Transverse colon (tissue), 4 donors: ENCODE data around the gene SFRP5. TPM values are rescaled to one million over a fixed set of nuclear protein-coding genes. Genes with fewer than 3 reads are reported as not detected.

Source experiments
- DNase-seq: peaks from one replicate; pipeline ENCODE4 v3.0.0-alpha.2; 2019
- H3K27ac ChIP-seq, 4 donors: fragments of 200-600 bp; sonication (generic); 2 replicates each; pipeline ENCODE4 v1.5.1; 2016 to 2018; ENCODE audit warnings: inconsistent platforms in 4 of 4
- H3K27me3 ChIP-seq: fragments of 200-600 bp; sonication (generic); 2 replicates; pipeline ENCODE4 v1.5.1; 2017; ENCODE audit warnings: inconsistent platforms
- H3K36me3 ChIP-seq, 4 donors: fragments of 200-600 bp; sonication (generic); 2 replicates each; pipeline ENCODE4 v1.5.1; 2017 to 2019; ENCODE audit warnings: inconsistent platforms in 4 of 4
- H3K4me1 ChIP-seq, 4 donors: fragments of 200-600 bp; sonication (generic); 2 replicates each; pipeline ENCODE4 v1.5.1; 2017 to 2020; ENCODE audit warnings: inconsistent platforms in 4 of 4
- H3K4me3 ChIP-seq, 4 donors: fragments of 200-600 bp; sonication (generic); 1 replicate in 1 of 4; 2 replicates in 3 of 4; pipeline versions ENCODE4 v1.5.1 to v1.6.1; 2017 to 2019; ENCODE audit warnings: inconsistent platforms in 4 of 4
- H3K9me3 ChIP-seq, 2 donors: fragments of 200-600 bp; sonication (generic); 2 replicates each; pipeline ENCODE4 v1.5.1; 2017 to 2019; ENCODE audit warnings: inconsistent platforms in 2 of 2
- EP300 ChIP-seq: sonication (generic); formaldehyde crosslinking; IDR thresholded peaks from one replicate; pipeline ENCODE4 v1.6.1; 2017; ENCODE audit warnings: antibody characterized with exemption, low read depth
- POLR2A ChIP-seq: fragments of 450-650 bp; IDR thresholded peaks from one replicate; pipeline ENCODE4 v1.6.1; 2016; ENCODE audit warnings: antibody characterized with exemption, mild to moderate bottlenecking, moderate library complexity
- POLR2AphosphoS5 ChIP-seq, 3 donors: sonication (generic); formaldehyde crosslinking; IDR thresholded peaks; one replicate each; pipeline ENCODE4 v1.6.1; 2016; ENCODE audit warnings: antibody characterized with exemption in 3 of 3
- WGBS, 2 donors: methylation state at CpG; one replicate each; pipeline ENCODE4 v1.1.5; 2018; ENCODE audit warnings: low coverage in 1 of 2; 5-methylcytosine and 5-hydroxymethylcytosine counted together
- in situ Hi-C, 4 donors: fragments of 200-750 bp; cut with MboI; loops; one replicate each; pipeline versions ENCODE4 v1.15.0 to v1.15.1; 2017; ENCODE audit warnings: low sequenced_read_pairs in 3 of 4, low pct_ligation_motif_present in 1 of 4, low pct_unique_long_range_greater_than_20kb in 1 of 4
- intact Hi-C: fragments of 100-400 bp; cut with DNase I; formaldehyde crosslinking; loops from one replicate; pipeline ENCODE4 v1.15.1; 2023; ENCODE audit warnings: low total_unique reads
- total RNA-seq, 4 donors: library from RNA; depleted of rRNA; stranded (reverse); fragments of >200 nt; gene quantifications; one replicate each; pipeline ENCODE4 v1.1.0, GENCODE V29; 2016
- TF ChIP-seq, protein P1 (sequence below), 5 experiments: fragments of 200-600 bp in 3 of 5; fragments of 450-650 bp in 2 of 5; sonication (generic) in 3 of 5; IDR thresholded peaks; 1 replicate in 2 of 5; 2 replicates in 3 of 5; pipeline ENCODE4 v1.5.1; 2016 to 2017; ENCODE audit warnings: antibody characterized with exemption in 5 of 5, inconsistent platforms in 3 of 5, mild to moderate bottlenecking in 2 of 5, moderate library complexity in 1 of 5

Gene SFRP5
- total RNA-seq, 4 donors from 2014 or later, result 3.8 to 10.1 (median 5.8) TPM

DNA sequence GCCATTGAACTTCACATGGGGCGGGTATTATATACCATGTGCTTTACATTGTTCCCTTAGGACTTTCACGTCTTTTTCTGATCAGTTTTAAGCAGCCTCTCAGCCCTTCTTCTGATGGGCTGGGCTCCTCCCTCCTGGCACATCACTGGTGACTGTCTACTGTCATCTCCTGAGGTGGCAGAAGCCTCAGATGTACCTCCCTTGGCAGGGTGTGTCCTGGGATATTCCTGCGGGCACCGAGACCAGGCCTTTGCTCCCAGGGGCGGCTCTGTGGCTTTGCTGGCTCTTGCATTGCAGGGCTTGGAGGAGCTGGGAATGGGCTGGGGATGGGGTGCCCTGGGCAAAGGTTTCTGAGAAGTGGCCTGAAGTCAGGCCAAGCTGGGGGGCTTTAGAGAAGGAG, 43.2 kb upstream of the SFRP5 start:
- 88 to 100% methylated on average over 1 to 5 of the region's 5 CpGs for WGBS, 2 donors
- intact Hi-C loops, result no loop called here
- H3K36me3 ChIP-seq, result no peaks in the 10 kb centered on the region
- TF ChIP-seq, protein P1, sequence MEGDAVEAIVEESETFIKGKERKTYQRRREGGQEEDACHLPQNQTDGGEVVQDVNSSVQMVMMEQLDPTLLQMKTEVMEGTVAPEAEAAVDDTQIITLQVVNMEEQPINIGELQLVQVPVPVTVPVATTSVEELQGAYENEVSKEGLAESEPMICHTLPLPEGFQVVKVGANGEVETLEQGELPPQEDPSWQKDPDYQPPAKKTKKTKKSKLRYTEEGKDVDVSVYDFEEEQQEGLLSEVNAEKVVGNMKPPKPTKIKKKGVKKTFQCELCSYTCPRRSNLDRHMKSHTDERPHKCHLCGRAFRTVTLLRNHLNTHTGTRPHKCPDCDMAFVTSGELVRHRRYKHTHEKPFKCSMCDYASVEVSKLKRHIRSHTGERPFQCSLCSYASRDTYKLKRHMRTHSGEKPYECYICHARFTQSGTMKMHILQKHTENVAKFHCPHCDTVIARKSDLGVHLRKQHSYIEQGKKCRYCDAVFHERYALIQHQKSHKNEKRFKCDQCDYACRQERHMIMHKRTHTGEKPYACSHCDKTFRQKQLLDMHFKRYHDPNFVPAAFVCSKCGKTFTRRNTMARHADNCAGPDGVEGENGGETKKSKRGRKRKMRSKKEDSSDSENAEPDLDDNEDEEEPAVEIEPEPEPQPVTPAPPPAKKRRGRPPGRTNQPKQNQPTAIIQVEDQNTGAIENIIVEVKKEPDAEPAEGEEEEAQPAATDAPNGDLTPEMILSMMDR (IDR thresholded peaks at IDR 0.05), result no peak
- no peak for TF ChIP-seq EP300
- TF ChIP-seq POLR2A, result no peak
- TF ChIP-seq POLR2AphosphoS5 (IDR thresholded peaks at IDR 0.05), result no peak
- H3K9me3 ChIP-seq, result no peaks in the 10 kb centered on the region
- H3K27me3 ChIP-seq, result no peaks in the 10 kb centered on the region
- DNase-seq, result no peak
- in situ Hi-C loops, result no loop called here
- H3K4me3 ChIP-seq, result no peak overlapping the region
- H3K27ac ChIP-seq, result no peak overlapping the region
- no peaks in the 10 kb centered on the region for H3K4me1 ChIP-seq

DNA sequence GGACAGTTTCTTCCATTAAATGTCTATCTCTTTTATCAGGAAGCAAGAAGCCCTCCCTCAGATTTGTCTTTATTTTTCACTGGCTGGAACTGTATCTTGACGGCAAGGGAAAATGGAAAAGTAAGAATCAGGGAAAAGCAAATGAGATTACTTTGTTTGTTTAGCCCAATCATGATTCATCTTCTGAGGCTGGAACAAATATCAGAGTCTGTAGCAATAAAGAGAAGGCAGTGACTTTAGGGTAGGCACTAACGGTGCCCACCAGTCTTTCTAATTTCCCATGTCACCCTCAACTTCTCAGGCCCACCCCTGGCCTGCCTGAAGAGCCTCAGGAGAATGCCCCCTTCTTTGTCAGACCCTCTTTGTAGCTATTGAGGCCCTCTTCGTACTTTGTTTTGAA, 41.5 kb upstream of the SFRP5 start:
- intact Hi-C loops, result no loop called here
- DNase-seq, result no peak
- in situ Hi-C loops, result no loop called here
- no peak overlapping the region for H3K27ac ChIP-seq
- no peaks in the 10 kb centered on the region for H3K4me1 ChIP-seq
- H3K36me3 ChIP-seq, result no peaks in the 10 kb centered on the region
- whole genome bisulfite sequencing, 2 donors, result 36 to 48% methylated on average over 3 of the region's 3 CpGs
- TF ChIP-seq POLR2A (no peak), POLR2AphosphoS5 (IDR thresholded peaks at IDR 0.05) (no peak), EP300 (no peak)
- TF ChIP-seq, protein P1 (IDR thresholded peaks at IDR 0.05), result no peak
- H3K4me3 ChIP-seq, result no peak overlapping the region
- H3K27me3 ChIP-seq, result no peaks in the 10 kb centered on the region
- H3K9me3 ChIP-seq, result no peaks in the 10 kb centered on the region

DNA sequence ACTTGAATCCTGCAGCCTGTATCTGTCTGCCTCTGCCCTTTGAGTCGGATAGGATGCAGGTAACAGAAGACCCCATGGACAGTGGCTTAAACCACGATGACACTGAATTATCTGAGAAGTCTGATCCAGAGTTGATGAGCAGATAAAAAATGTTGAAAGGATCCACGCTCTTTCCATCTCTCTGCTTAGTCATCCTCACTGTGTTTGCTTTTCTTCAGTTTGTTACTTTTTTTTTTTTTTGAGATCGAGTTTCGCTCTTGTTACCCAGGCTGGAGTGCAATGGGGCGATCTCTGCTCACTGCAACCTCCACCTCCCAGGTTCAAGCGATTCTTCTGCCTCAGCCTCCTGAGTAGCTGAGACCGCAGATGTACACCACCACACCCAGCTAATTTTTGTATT, 40.9 kb upstream of the SFRP5 start:
- in situ Hi-C loops (no loop called here), intact Hi-C loops (no loop called here)
- no peaks in the 10 kb centered on the region for H3K27me3 ChIP-seq
- no peaks in the 10 kb centered on the region for H3K4me1 ChIP-seq
- no peak overlapping the region for H3K4me3 ChIP-seq
- WGBS, 2 donors, result 77 to 80% methylated on average over 6 to 8 of the region's 8 CpGs
- no peaks in the 10 kb centered on the region for H3K36me3 ChIP-seq
- H3K9me3 ChIP-seq, result no peaks in the 10 kb centered on the region
- H3K27ac ChIP-seq, result no peak overlapping the region
- no peak for DNase-seq
- no peak for TF ChIP-seq EP300

DNA sequence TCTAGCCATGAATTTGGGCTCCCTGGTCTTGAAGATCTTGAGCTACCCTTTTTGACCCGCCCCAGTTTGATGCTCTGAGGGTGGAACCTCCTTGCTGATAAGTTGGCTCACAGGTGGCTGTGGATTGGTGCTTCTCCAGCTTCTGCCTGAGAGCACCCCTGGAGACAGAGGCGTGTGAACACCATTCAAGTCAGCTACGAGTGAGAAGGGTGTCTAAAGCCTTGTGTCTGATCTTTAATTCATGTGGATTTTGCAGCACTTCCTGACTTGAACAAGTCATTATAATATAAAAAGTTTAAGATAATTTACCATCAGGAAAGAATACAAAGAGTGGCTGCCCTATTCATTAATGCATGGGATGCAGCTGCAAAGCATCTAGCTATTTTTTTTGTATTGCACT, 40.2 kb upstream of the SFRP5 start:
- in situ Hi-C loops, result no loop called here
- H3K36me3 ChIP-seq, result no peaks in the 10 kb centered on the region
- TF ChIP-seq POLR2A (no peak), EP300 (no peak), POLR2AphosphoS5 (IDR thresholded peaks at IDR 0.05) (no peak)
- TF ChIP-seq, protein P1 (IDR thresholded peaks at IDR 0.05), result no peak
- no peak for DNase-seq
- H3K27me3 ChIP-seq, result no peaks in the 10 kb centered on the region
- intact Hi-C loops, result loop anchor here (1.0 kb wide), 1 partner anchor 48 kb away; no protein-coding TSS in a partner anchor
- H3K4me3 ChIP-seq, result no peak overlapping the region
- H3K4me1 ChIP-seq, result no peaks in the 10 kb centered on the region
- H3K27ac ChIP-seq, result no peak overlapping the region
- WGBS, 2 donors, result 59% methylated on average over 3 of the region's 3 CpGs; no CpG with 5 or more reads in 1 of the 2 donors
- H3K9me3 ChIP-seq, result no peaks in the 10 kb centered on the region

DNA sequence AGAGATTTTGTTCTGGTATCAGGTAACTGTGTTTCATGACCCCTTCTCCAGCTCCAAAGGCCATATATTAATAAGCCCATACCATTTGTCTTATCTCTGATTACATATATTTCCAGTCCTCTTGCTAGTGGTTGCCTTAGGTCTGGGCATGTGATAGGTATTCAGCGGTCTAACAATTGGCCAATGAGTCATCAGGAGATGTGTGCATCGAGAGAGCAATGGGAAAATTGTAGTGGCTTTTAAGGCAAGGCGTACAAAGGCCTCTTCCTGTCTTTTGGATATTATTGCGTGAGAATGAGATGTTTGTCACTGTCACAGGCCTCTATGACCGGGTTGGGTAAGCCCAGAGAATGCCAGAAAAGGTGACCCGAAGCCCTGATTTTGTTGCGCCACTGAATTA, 38.6 kb upstream of the SFRP5 start:
- no peak for DNase-seq
- Histone ChIP-seq H3K4me1 (no peaks in the 10 kb centered on the region), H3K36me3 (no peaks in the 10 kb centered on the region), H3K4me3 (no peak overlapping the region), H3K27ac (no peak overlapping the region), H3K27me3 (no peaks in the 10 kb centered on the region), H3K9me3 (no peaks in the 10 kb centered on the region)
- intact Hi-C loops, result no loop called here
- in situ Hi-C loops, result no loop called here
- no peak for TF ChIP-seq EP300
- no peak for TF ChIP-seq POLR2A
- TF ChIP-seq, protein P1 (IDR thresholded peaks at IDR 0.05), result no peak
- no peak for TF ChIP-seq POLR2AphosphoS5 (IDR thresholded peaks at IDR 0.05)
- 66 to 71% methylated on average over 6 to 7 of the region's 7 CpGs for whole genome bisulfite sequencing, 2 donors
